LoVo (cell line): ENCODE data around the gene POMT1.
"Not testable (repeated sequence)": the region's sequence is repeated elsewhere in the genome, so short reads cannot be mapped to it uniquely, and the experiment has no call there.

Source experiments
- DNase-seq: peaks from one replicate; pipeline ENCODE4 v3.0.0-alpha.2; 2016; ENCODE audit warnings: low spot score

Gene POMT1

GRCh38 chr9:131499254-131499767 is 3.4 kb upstream of the POMT1 start:
- no peak for DNase-seq

GRCh38 chr9:131500377-131500776 is 2.3 kb upstream of the POMT1 start:
- DNase-seq, result no peak

- peak; percentile 66 for DNase-seq
These were observed 1.7 kb upstream of the POMT1 start for GRCh38 chr9:131500939-131501541.

- peak; percentile 28 for DNase-seq
These were observed 1.1 kb downstream of the POMT1 start for GRCh38 chr9:131503626-131504465.

- DNase-seq, result no peak
These were observed 2.3 kb downstream of the POMT1 start for GRCh38 chr9:131505012-131505411.

GRCh38 chr9:131511416-131511815 is 8.7 kb downstream of the POMT1 start:
- DNase-seq, result no peak

GRCh38 chr9:131511880-131512279 is 9.2 kb downstream of the POMT1 start:
- no peak for DNase-seq

GRCh38 chr9:131513177-131513576 is 10.5 kb downstream of the POMT1 start:
- no peak for DNase-seq

GRCh38 chr9:131515559-131516031 is 12.9 kb downstream of the POMT1 start:
- DNase-seq, result not testable (repeated sequence)

- no peak for DNase-seq
These were observed 13.4 kb downstream of the POMT1 start for GRCh38 chr9:131516100-131516499.

GRCh38 chr9:131516930-131517329 is 14.2 kb downstream of the POMT1 start:
- DNase-seq, result no peak

- DNase-seq, result no peak
These were observed 15.1 kb downstream of the POMT1 start for GRCh38 chr9:131517761-131518190.

- DNase-seq, result no peak
These were observed 15.8 kb downstream of the POMT1 start for GRCh38 chr9:131518553-131518952.

- DNase-seq, result no peak
These were observed 17.8 kb downstream of the POMT1 start for GRCh38 chr9:131520503-131520902.

GRCh38 chr9:131521203-131521602 is 18.5 kb downstream of the POMT1 start:
- no peak for DNase-seq

- no peak for DNase-seq
These were observed 19.1 kb downstream of the POMT1 start for GRCh38 chr9:131521822-131522221.

GRCh38 chr9:131522257-131523085 is 19.8 kb downstream of the POMT1 start:
- no peak for DNase-seq

GRCh38 chr9:131523086-131523388 is 20.3 kb downstream of the POMT1 start:
- DNase-seq, result no peak

- DNase-seq, result no peak
These were observed 21.0 kb downstream of the POMT1 start for GRCh38 chr9:131523451-131524435.

GRCh38 chr9:131524665-131525315 is 22.1 kb downstream of the POMT1 start:
- DNase-seq, result no peak
